OCI-M1 (cell line): ENCODE data around the gene DUSP11.
"Not testable (repeated sequence)": the region's sequence is repeated elsewhere in the genome, so short reads cannot be mapped to it uniquely, and the experiment has no call there.

Experiments
- DNase-seq: peaks from one replicate; lab custom pipeline; 2025; lab: John Stamatoyannopoulos, UW

The DUSP11 gene

GRCh38 chr2:73717695-73718094 is 62.2 kb downstream of the DUSP11 start:
- not testable (repeated sequence) for DNase-seq

- no peak for DNase-seq
Measured at GRCh38 chr2:73717251-73717606, 62.7 kb downstream of the DUSP11 start.

DNA sequence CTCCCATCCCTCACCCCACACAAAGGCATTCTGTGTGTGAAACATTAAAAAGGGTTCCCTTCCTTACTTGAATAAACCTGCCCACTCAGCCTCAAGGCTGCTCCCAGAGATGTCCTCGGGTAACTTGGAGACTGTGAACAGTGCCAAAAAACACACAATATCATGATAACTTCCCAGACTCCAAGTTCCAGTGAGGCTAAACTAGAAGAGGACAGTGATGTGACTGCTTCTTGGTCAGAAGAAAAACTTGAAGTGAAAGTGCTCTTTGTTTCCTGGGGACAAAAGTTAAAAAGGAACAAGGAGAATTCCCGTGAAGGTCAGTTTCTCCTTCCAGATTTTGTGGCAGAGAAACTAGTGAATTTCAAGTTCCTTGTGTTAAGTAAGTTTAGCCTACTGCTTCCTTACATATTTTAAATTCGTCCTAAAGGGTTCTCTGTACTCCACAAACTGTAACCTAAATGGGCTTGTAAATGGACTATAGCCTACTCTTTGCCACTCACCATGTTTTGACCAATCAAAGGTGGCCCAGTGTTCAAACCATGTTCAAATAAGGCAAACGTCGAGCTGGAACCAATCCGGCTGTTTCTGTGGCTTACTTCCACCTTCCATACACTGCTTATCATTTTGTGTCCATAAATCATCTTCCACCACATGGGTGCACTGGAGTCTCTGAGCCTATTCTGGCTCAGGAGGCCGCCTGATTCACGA is 63.2 kb downstream of the DUSP11 start:
- peak; percentile 87 for DNase-seq

DNA sequence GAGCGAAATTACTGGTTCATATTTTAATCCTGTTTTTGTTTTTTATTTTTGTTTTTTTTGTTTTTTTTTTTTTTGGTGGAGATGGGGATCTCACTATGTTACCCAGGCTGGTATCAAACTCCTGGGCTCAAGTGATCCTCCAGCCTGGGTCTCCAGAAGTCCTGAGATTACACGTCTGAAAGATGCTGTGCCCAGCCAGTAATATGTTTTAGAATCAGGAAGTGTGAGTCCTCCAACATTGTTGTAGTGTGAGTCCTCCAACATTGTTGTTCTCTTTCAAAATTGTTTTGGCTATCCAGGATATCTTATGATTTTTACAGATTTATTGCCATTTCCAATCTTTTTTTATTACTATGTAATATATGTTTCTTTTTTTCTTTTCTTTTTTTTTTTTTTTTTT is 65.8 kb downstream of the DUSP11 start:
- no peak for DNase-seq
